ENCODE results near the gene PPIA.

- TF ChIP-seq POLR2A (IDR thresholded peaks at IDR 0.05; ENCODE audit: low read depth, low read length), result no peak
- TF ChIP-seq SPI1 (IDR thresholded peaks at IDR 0.05; ENCODE audit: low read depth, low read length), result no peak
- TF ChIP-seq POLR2AphosphoS5 (IDR thresholded peaks at IDR 0.05; ENCODE audit: low read depth, low read length), result no peak
- TF ChIP-seq TAF1 (IDR thresholded peaks at IDR 0.05; ENCODE audit: low read depth, low read length), result no peak
Measured at GRCh38 chr7:44784364-44784763, 12.1 kb upstream of the PPIA start.
